ENCODE results near the gene PLXDC2. TPM values are rescaled to one million over a fixed set of nuclear protein-coding genes. Genes with fewer than 3 reads are reported as not detected.

The PLXDC2 gene
- total RNA-seq, 1 experiment from 2014 or later = 38.7 TPM

DNA sequence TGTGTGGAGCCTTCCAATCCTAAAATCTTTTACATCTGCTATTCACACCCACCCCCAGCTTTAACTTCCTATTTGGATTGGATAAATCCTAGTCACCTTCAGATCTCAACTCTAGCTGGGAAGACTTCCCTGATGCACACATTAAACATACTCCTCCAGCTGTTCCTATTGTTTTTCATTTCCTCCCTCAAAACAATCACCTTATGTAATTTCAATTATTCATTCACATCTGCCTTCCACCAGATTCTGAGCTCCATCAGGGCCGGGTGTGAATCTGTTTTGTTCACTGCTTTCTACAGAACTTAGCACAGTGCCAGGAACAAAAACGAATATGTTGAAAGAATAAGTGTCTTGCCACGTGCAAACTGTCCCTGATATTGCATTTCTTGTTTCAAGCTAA, 497.4 kb downstream of the PLXDC2 start:
- Mint-ChIP-seq H3K9me3 (peaks cover 19 to 31% of the 10 kb centered on the region in 2 experiments), H3K4me1 (peaks cover 11 to 15% of the 10 kb centered on the region in 2 experiments)
- no peaks in the 10 kb centered on the region for H3K79me2 ChIP-seq (ENCODE audit: insufficient read depth, low read length)

More for the DNA sequence above, 497.4 kb downstream of the PLXDC2 start:
- Mint-ChIP-seq H3K36me3 (ENCODE audit: insufficient read depth in 1 of 3, low read depth in 3 of 3) (peaks cover 13 to 29% (median 21%) of the 10 kb centered on the region in 3 experiments; a peak in 6 of 7 replicates), H3K4me3 (no peak overlapping the region), H3K27me3 (ENCODE audit: low read depth) (no peaks in the 10 kb centered on the region), H3K27ac (no peak overlapping the region)
- no peak overlapping the region for H2BK20ac ChIP-seq (ENCODE audit: low read depth, low read length, poor library complexity, severe bottlenecking)
- no peak overlapping the region for H2BK120ac ChIP-seq (ENCODE audit: low read depth, low read length, poor library complexity, severe bottlenecking)
- H4K20me1 ChIP-seq (ENCODE audit: control insufficient read depth, insufficient read depth, insufficient read length) = no peaks in the 10 kb centered on the region
- H4K91ac ChIP-seq (ENCODE audit: insufficient read length, low read depth, low read length) = no peak overlapping the region
- TF ChIP-seq, protein P1, sequence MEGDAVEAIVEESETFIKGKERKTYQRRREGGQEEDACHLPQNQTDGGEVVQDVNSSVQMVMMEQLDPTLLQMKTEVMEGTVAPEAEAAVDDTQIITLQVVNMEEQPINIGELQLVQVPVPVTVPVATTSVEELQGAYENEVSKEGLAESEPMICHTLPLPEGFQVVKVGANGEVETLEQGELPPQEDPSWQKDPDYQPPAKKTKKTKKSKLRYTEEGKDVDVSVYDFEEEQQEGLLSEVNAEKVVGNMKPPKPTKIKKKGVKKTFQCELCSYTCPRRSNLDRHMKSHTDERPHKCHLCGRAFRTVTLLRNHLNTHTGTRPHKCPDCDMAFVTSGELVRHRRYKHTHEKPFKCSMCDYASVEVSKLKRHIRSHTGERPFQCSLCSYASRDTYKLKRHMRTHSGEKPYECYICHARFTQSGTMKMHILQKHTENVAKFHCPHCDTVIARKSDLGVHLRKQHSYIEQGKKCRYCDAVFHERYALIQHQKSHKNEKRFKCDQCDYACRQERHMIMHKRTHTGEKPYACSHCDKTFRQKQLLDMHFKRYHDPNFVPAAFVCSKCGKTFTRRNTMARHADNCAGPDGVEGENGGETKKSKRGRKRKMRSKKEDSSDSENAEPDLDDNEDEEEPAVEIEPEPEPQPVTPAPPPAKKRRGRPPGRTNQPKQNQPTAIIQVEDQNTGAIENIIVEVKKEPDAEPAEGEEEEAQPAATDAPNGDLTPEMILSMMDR (conservative IDR thresholded peaks at IDR 0.05) = no peak
- H2AK5ac ChIP-seq (ENCODE audit: insufficient read length, low read length) = no peak overlapping the region
- no peak overlapping the region for H3K27ac ChIP-seq (ENCODE audit: insufficient read length, low read depth, low read length)
- no peak overlapping the region for H2BK15ac ChIP-seq (ENCODE audit: low read depth, low read length)
- H4K8ac ChIP-seq (replicated peaks; ENCODE audit: insufficient read length, low read depth, low read length) = no peak overlapping the region
- WGBS (ENCODE audit: extremely low coverage, insufficient read length, low lambda C conversion rate) = no CpG with 5 or more reads among the region's 3 CpGs
- no peak overlapping the region for H3K4ac ChIP-seq (ENCODE audit: low read depth, low read length)
- no peak overlapping the region for H2BK5ac ChIP-seq (ENCODE audit: insufficient read length, low read length)
- H3K14ac ChIP-seq (ENCODE audit: insufficient read depth, low read length) = no peak overlapping the region
- no peak overlapping the region for H3K4me2 ChIP-seq (ENCODE audit: insufficient read depth, insufficient read length, low read length)
- H3K23me2 ChIP-seq (ENCODE audit: insufficient read length, low read depth, low read length, poor library complexity, severe bottlenecking) = no peaks in the 10 kb centered on the region
- H3K27me3 ChIP-seq (ENCODE audit: insufficient read depth, low read length) = no peaks in the 10 kb centered on the region
- no peak overlapping the region for H3K23ac ChIP-seq (ENCODE audit: insufficient read length, low read depth, low read length)
- H3K56ac ChIP-seq (ENCODE audit: insufficient read length, low read depth, low read length) = no peak overlapping the region
- H2BK12ac ChIP-seq (ENCODE audit: insufficient read length, low read depth, low read length) = no peak overlapping the region
- no peaks in the 10 kb centered on the region; the same call in 1 of the 2 replicates for H3K4me1 ChIP-seq (ENCODE audit: insufficient read depth, low read length)
- no peak overlapping the region for H3K9ac ChIP-seq (ENCODE audit: extremely low read depth, insufficient read length, low read length)
- DNase-seq = no peak
- no peaks in the 10 kb centered on the region for H3K79me1 ChIP-seq (ENCODE audit: insufficient read depth, low read depth, low read length, poor library complexity, severe bottlenecking)
- no peak overlapping the region for H3T11ph ChIP-seq (ENCODE audit: low read length)
- no peak overlapping the region for H4K5ac ChIP-seq (ENCODE audit: insufficient read length, low read depth, low read length)
- no peak overlapping the region for H3K18ac ChIP-seq (ENCODE audit: insufficient read length, low read depth, low read length)
- no peak overlapping the region for H2AFZ ChIP-seq (ENCODE audit: low read length)
- H3K9me3 ChIP-seq (ENCODE audit: control insufficient read depth, low read depth, low read length) = no peaks in the 10 kb centered on the region

Measured in H9 (cell line).